ENCODE measurements around the gene POLN. TPM values are rescaled to one million over a fixed set of nuclear protein-coding genes. Genes with fewer than 3 reads are reported as not detected.
"Not testable (repeated sequence)": the region's sequence is repeated elsewhere in the genome, so short reads cannot be mapped to it uniquely, and the experiment has no call there.

POLN gene
- total RNA-seq, 1 experiment from 2014 or later: not detected

DNA sequence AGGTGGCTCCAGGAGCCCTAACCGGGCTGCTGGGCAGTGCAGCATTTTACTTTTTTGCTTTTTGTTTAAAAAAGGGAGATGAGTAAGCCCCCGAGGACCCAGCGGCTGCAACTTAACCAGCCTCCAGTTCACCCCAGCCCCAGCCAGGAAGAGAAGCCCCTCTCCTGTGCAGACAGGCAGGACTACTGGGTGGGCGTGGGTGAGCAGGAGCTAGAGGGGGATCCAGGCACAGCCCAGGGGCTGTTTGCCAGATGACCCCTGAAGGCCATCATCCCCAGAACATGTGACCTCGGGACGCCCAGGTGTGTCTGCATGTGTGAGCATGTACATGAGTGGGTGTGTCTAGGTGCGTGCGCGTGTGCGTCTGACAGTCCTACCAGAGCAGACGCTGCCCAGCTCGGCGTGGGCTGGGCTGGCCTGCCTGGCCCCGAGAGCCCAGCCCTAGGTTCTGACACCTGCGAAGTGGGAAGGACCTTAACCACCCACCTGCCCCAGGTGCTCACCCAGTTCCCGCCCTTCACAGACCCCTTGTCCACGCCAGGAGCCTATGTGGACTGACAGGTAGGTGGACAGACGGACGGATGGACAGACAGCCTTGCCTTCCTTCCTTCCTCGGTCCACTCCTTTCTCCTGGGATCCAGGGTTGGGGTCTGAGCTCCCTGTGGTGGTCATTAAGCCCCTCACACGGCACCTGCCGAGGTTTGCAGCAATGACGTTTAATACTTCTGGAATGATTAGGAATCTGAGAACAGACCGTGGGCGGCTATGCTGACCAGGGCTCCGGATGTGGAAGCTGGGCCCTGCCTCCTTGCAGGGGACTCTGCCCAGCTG lies 7.8 kb upstream of the POLN start:
- no peaks in the 10 kb centered on the region for H3K27me3 ChIP-seq
- no peak for DNase-seq
- no peak overlapping the region for H3K4me3 ChIP-seq
- H3K9me3 ChIP-seq: no peaks in the 10 kb centered on the region
- no peaks in the 10 kb centered on the region for H3K36me3 ChIP-seq

DNA sequence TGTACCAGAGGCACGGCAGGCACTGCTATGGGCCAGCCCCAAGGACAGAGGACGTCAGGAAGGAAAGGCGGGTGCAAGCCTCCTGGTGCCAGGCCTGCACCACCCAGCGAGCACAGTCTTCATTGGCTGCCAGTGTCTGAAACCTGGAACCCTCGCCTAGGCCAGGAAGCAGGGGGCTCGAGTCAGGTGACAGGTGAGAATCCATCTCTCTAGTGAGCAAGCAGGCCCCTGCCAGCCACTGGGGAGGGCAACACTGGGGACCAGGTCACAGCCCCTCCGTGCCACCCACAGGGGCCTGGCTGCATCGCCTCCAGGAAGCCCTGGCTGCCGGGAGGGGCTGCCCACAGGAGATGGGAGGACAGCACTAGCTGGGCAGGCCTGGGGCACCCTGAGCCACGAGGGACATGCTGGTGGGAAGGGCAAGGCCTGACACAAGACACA lies 6.9 kb upstream of the POLN start:
- Histone ChIP-seq H3K27me3 (no peaks in the 10 kb centered on the region), H3K4me3 (no peak overlapping the region), H3K36me3 (no peaks in the 10 kb centered on the region), H3K9me3 (no peaks in the 10 kb centered on the region)
- no peak for DNase-seq

DNA sequence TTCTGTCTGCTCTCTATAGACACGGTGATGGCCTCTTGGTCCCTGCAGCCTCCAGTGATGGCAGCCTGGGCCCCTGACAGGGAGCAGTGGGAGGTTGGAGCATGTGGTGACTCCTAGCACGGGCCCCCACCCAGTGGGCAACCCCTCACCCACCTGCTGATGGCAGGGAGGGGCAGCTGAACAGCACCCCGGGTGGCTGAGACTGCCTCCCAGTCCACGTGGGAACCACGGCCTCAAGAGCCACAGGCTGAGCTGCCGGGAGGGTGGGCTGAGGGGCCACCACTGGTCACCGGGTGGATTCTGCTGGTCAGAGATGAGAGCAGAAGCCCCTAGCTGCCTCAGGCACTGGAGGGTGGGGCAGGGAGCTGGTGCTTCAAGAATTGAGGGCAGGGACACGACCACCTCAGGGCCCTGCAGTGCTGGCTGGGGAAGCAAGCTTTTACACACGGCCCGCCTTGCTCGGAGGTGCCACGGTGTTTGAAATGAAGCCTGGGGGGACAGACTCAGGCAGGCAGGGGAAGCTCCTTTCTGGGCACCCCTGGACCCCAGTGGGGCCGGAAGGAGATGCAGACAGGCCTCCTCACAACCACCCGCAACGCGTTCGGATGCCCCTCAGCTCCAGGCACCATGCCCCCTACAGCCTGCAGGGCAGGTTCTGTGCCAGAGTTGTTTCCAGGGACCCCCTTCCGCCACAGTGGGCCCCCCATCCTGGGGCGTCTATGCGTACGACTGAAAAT lies 6.3 kb upstream of the POLN start:
- Histone ChIP-seq H3K36me3 (no peaks in the 10 kb centered on the region), H3K9me3 (no peaks in the 10 kb centered on the region), H3K27me3 (no peaks in the 10 kb centered on the region), H3K4me3 (no peak overlapping the region)
- no peak for DNase-seq

DNA sequence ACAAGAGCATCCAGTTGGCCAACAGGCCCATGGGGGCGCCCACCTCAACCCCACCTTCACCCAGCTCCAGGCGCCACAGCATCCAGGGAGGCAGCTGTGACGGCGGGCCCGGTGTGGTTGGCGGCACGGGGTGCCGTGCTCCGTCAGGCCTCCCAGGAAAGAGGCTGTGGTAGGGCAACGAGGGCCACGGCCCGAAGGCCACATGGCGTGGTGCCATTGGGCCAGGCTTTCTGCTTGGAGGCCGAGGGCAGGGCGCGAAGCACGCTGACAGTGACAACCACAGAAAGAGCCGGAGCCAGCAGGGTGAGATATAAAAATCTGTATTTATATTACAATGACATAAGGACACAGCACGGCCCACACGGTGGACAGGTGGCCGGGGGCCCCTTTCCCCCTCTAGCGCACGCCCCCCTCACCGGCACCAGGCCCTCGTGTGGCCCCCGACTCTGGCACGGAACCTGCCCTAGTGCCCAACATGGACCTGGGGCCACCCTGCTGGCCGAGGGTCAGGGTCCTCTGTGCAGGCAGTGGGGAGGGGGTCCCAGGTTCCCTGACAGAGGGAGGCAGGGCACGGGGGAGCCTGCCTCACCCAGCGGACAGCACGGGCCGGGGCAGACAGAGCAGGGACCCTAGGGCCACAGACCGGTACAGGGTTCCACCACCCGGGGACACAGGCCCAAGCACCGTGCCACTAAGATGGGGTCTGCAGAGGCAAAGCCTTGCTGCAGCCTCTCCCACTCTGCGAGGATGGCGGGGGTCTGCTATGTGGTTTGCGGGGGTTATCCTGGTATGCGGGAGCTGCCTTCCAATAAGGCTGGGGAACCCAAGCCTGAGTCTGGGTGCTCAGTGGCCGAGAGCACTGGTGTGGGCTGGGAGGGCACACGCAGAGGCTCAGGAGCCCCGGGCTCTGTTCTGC lies 5.5 kb upstream of the POLN start:
- Histone ChIP-seq H3K4me3 (no peak overlapping the region), H3K27me3 (no peaks in the 10 kb centered on the region), H3K9me3 (no peaks in the 10 kb centered on the region), H3K36me3 (no peaks in the 10 kb centered on the region)
- no peak for DNase-seq

DNA sequence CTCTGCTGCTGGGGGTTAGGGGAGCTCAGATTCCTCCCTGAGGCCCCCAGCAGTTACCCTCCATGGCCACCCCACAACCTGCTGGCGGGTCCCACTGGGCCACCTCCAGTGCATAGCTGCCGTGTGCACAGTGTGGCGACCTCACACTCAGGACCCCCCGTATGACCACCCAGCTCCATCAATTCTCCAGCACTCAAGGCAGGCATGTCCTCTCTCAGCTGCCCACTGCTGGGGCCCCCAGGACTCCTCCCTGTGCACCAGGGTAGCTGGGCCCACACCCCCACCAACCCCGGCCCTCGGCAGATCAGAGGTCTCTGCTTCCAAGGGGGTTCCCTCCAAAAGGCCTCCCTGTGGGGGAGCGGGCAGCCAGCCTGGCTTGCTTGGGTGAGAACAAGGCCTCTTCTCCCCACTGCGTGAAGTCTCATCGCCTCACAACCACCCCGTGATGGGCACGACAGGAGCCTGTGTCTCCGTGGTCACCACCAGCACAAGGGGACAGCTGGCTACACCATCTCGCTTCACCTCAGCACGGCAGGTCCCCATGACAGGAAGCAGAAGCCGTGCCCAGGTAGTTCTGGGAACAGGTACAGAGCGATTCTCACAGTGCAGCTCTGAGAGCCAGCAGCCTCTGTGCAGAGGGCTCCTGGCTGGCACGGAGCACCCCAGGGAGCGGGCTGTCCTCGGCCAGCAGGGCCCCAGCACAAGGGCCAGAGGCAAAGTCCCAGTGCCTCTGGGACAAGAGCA lies 4.6 kb upstream of the POLN start:
- H3K27me3 ChIP-seq: no peaks in the 10 kb centered on the region
- no peaks in the 10 kb centered on the region for H3K36me3 ChIP-seq
- no peak for DNase-seq
- no peaks in the 10 kb centered on the region for H3K9me3 ChIP-seq
- no peak overlapping the region for H3K4me3 ChIP-seq

DNA sequence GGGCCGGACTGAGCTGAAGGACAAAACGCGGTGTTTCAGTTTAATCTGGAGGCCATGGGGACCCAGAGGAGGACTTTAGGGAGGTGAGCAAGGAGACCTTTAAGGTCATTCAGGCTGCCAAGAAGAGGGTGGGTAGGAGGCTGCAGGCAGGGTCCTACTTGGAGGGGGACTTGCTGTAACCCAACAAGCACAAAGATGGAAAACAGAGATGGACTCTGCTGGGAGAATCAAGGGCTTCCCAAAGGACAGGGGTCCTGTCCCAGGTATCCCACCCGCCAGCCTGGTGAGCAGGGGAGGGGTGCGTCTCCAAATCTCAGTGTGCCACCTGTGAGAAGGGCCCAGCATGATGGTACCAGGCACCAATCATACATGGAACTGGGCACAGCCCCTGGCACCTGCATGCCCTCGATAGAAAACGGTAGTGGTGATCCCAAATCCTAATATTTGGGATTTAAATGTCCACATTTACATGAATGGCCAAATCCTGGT lies 3.9 kb upstream of the POLN start:
- Histone ChIP-seq H3K36me3 (no peaks in the 10 kb centered on the region), H3K4me3 (no peak overlapping the region), H3K9me3 (no peaks in the 10 kb centered on the region), H3K27me3 (no peaks in the 10 kb centered on the region)
- no peak for DNase-seq

DNA sequence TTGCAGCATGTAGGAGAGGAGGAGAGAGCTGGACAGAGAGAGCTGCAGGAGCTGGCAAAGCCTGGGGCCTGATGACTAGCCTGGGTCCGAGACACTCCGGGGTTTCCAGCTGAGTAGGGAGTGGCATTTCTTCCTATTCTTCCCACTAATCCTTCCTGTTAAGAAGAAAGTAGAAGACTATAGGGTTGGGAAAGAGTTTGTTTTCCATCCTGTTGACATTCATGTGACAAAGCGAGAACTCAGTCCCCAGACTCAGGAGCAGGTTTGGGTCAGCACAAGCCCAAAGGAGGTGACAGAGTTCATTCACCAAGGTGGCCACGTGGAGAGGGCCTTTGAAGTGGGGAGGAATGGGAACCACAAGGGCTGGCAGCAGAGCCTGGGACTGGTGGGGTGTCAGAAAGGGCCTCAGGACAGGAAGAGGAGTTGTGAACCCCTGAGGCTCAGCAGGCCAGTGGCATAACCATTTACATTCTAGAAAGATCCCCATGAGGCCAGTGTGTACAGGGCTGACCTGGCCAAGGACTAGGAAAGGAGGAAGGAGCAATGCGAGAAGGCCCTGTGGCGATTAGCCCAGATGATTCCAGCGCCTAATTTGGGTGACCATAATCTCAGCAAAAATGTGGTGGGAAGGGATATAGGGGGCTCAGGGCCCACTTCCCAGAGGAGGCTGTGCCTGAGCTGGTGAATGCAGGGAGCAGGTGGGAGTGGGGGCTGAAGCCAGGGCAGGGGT lies 3.3 kb upstream of the POLN start:
- peaks cover 2% of the 10 kb centered on the region for H3K36me3 ChIP-seq
- DNase-seq: no peak
- H3K4me3 ChIP-seq: no peak overlapping the region
- H3K9me3 ChIP-seq: no peaks in the 10 kb centered on the region
- H3K27me3 ChIP-seq: no peaks in the 10 kb centered on the region

DNA sequence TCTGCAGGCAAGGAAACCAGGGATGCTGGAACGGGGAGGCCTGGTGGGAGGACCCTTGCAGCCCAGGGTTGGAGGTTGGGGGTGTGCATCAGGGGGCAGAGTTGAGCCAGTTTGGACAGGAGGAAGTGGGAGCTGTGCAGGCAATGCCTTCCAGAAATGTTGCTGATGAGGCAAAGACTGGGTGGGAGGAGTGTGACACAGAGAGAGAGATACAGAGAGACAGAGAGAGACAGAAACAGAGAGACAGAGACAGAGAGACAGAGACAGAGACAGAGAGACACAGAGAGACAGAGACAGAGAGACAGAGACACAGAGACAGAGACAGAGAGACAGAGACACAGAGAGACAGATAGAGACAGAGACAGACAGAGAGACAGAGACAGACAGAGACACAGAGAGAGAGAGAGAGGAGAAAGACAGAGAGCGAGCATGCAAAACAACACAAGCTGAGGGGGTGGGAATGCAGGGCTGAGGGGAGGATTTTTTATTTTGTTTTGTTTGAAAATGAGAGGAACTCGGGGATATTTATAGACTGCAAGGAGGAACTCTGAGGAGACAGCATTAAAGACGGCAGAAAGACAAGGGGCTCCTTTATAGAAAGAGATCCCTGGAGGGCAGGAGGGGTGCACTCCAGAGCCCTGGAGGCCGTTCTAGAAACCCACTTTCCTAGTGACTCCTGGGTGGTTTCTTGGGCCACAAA lies 1.9 kb upstream of the POLN start:
- peak; percentile 38 for DNase-seq
- H3K36me3 ChIP-seq: peaks cover 11% of the 10 kb centered on the region
- no peaks in the 10 kb centered on the region for H3K9me3 ChIP-seq
- H3K4me3 ChIP-seq: no peak overlapping the region
- no peaks in the 10 kb centered on the region for H3K27me3 ChIP-seq

DNA sequence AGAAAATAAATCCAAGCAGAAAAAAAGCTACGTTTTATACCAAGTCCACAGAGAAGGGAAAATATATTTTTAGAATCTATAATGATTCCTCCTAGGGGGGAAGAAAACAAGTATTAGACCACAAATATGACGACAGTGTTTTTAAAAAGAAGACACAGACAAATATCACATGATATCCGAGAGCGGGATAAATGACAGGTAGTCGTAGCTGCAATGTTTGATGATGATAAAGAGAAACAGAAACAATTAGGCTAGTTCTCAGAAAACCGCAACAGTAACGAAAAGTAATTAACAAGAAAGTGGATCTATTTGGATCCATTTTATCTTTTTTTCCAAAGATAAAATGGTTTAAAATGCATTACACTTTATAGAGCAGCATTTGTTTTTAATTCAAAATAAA lies 918 bp downstream of the POLN start:
- Histone ChIP-seq H3K9me3 (no peaks in the 10 kb centered on the region), H3K4me3 (peak overlapping the region; percentile 86), H3K27me3 (no peaks in the 10 kb centered on the region), H3K36me3 (peaks cover 17% of the 10 kb centered on the region)
- DNase-seq: no peak

DNA sequence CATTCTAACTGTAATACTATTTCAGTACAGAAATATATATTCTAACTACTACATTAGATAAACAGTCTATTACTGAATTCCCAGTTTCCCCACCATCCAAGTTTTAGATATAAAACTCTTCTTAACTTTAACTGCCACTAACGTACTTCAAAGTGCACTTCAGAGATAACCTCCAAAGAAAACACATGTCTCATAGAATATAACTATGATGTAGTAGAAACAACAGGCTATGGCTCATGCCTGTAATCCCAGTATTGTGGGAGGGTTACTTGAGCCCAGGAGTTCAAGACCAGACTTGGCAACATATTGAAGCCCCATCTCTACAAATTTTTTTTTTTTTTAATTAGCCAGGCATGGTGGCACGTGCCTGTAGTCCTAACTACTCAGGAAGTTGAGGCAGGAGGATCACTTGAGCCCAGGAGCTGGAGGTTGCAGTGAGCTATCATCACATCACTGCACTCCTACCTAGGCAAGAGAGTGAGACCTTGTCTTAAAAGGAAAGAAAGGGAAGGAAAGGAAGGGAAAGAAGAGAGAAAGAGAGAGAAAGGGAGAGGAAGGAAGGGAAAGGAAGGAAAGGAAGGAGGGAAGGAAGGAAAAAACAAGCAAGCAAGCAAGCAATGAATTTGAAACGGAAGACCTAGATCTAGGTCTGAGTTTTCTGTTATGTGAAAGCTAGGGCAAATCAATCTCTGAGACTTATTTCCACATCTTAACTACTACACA lies 4.8 kb downstream of the POLN start:
- Histone ChIP-seq H3K27me3 (no peaks in the 10 kb centered on the region), H3K9me3 (no peaks in the 10 kb centered on the region), H3K4me3 (no peak overlapping the region), H3K36me3 (peaks cover 27% of the 10 kb centered on the region)
- no peak for DNase-seq

DNA sequence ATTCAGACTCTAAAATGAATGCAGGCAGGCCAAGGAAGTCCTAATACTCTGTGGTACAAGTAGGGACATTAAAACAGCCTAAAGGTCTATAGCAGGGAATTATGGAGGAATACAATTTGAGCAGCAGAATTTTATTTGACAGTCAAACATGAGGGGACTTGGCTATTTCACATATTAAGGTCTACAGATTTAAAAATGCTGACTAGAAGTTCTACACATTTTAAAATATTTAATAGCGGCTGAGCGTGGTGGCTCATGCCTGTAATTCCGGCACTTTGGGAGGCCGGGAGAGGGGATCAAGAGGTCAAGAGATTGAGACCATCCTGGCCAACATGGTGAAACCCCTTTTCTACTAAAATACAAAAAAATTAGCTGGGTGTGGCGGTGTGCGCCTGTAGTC lies 10.8 kb downstream of the POLN start:
- Histone ChIP-seq H3K27me3 (no peaks in the 10 kb centered on the region), H3K4me3 (no peak overlapping the region), H3K36me3 (peaks cover 11% of the 10 kb centered on the region), H3K9me3 (no peaks in the 10 kb centered on the region)
- DNase-seq: no peak

DNA sequence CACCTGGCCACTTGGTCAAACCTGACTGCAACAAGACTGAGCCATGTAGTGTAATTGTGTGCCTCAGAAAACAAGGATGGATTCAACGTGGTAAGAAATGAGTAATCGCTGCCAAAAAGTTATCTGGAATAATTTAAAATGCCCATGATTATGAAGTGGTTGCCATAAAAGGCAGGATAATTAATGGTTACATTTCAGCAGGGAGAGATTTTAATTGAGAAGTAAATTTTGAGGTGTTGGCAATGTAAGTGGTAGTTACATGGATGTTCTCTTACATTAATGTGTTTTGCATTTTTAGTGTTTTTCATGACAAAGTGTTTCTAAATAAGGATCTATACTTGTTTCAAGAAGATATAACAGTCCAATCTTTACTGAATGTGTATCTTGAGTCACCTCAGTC lies 15.7 kb downstream of the POLN start:
- no peak for DNase-seq
- no peaks in the 10 kb centered on the region for H3K9me3 ChIP-seq
- H3K4me3 ChIP-seq: no peak overlapping the region
- no peaks in the 10 kb centered on the region; the same call in 1 of the 2 replicates for H3K36me3 ChIP-seq
- no peaks in the 10 kb centered on the region for H3K27me3 ChIP-seq

DNA sequence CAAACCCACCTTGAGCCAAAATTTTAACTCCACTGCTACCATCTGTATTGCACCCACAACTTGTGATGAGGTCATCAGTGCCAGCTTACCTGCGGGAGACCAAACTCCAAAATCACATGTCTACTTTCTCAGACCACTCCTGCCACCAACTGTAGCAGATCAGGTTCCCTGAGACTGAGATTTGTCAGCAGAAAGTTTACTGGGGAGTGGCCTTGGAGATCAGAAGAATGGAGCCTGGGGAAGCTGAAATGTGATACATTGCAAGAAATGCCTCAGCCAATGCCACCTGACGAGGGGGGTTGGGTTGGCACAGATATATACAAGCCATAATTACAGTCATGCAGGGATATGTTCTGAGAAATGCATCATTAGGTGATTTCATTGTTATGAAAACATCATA lies 19.1 kb downstream of the POLN start:
- no peaks in the 10 kb centered on the region for H3K36me3 ChIP-seq
- H3K27me3 ChIP-seq: no peaks in the 10 kb centered on the region
- H3K9me3 ChIP-seq: no peaks in the 10 kb centered on the region
- DNase-seq: no peak
- H3K4me3 ChIP-seq: no peak overlapping the region

DNA sequence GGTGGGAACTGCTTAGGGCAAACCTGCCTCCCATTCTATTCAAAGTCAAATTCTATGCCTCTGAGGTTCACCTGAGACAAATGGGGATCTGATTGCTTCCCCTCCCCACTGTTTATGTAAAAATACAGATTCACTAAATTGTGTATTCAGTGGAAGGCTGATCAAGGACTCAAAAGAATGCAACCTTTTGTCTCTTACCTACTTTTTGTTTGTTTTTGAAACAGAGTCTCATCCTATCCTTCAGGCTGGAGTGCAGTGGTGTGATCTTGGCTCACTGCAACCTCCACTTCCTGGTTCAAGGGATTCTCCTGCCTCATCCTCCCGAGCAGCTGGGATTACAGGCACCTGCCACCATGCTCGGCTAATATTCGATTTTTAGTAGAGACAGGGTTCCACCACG lies 20.5 kb downstream of the POLN start:
- H3K36me3 ChIP-seq, H3K9me3 ChIP-seq, H3K27me3 ChIP-seq, H3K4me3 ChIP-seq, DNase-seq: not testable (repeated sequence)
